SK-N-SH (cell line): Measurements from ENCODE around the gene MRPL52. TPM values are rescaled to one million over a fixed set of nuclear protein-coding genes. Genes with fewer than 3 reads are reported as not detected.

Source experiments
- CTCF ChIA-PET: fragments of 300-600, 350-600 bp; formaldehyde crosslinking; extraction: SDS; loops from one replicate; lab custom pipeline; 2021; lab: Yijun Ruan, JAX
- POLR2A ChIA-PET: fragments of 350-600 bp; sonication (Branson Sonifier 250); formaldehyde crosslinking; extraction: SDS; loops from one replicate; lab custom pipeline; 2020; ENCODE audit warnings: antibody characterized with exemption, inconsistent platforms; lab: Yijun Ruan, JAX
- DNase-seq: peaks from one replicate; pipeline ENCODE4 v3.0.0; 2012
- H2AFZ ChIP-seq: fragments of 200-600 bp; sonication (generic); 2 replicates; pipeline ENCODE4 v1.8.1; 2016; ENCODE audit warnings: antibody characterized with exemption, mild to moderate bottlenecking, low read depth
- H3F3A ChIP-seq: fragments of 200-600 bp; sonication (generic); replicated peaks from 2 replicates; pipeline ENCODE3; 2016; ENCODE audit warnings: antibody characterized with exemption, mild to moderate bottlenecking; ENCODE audit not compliant: insufficient read depth
- H3K27ac ChIP-seq, 2 experiments: fragments of 200-500 bp in 1 of 2; fragments of 200-600 bp in 1 of 2; sonication (Bioruptor generic) in 1 of 2; sonication (generic), shearing (Covaris generic) in 1 of 2; 2 replicates each; pipeline versions ENCODE4 v1.5.1 to v1.6.1; 2014 to 2016; ENCODE audit warnings: low read depth in 2 of 2, inconsistent platforms in 1 of 2, low read length in 1 of 2, mild to moderate bottlenecking in 1 of 2, mixed read lengths in 1 of 2
- H3K27me3 ChIP-seq: fragments of 200-600 bp; sonication (generic), shearing (Covaris generic); 2 replicates; pipeline ENCODE4 v1.6.1; 2016; ENCODE audit warnings: mixed run types; ENCODE audit not compliant: insufficient read depth
- H3K36me3 ChIP-seq, 2 experiments: fragments of 200-500 bp in 1 of 2; fragments of 200-600 bp in 1 of 2; sonication (Bioruptor generic) in 1 of 2; sonication (generic) in 1 of 2; replicated peaks in 1 of 2; 2 replicates each; pipeline versions ENCODE3 to v1.5.1; 2014 to 2016; ENCODE audit warnings: low read length in 1 of 2, mild to moderate bottlenecking in 1 of 2; ENCODE audit not compliant: insufficient read depth in 2 of 2, control insufficient read depth in 1 of 2
- H3K4me1 ChIP-seq, 2 experiments: fragments of 200-500 bp in 1 of 2; fragments of 200-600 bp in 1 of 2; sonication (Bioruptor generic) in 1 of 2; sonication (generic), shearing (Covaris generic) in 1 of 2; 2 replicates each; pipeline versions ENCODE4 v1.5.1 to v1.6.1; 2014 to 2016; ENCODE audit warnings: low read depth in 1 of 2, low read length in 1 of 2, mixed run types in 1 of 2; ENCODE audit not compliant: insufficient read depth in 2 of 2, control insufficient read depth in 1 of 2
- H3K4me2 ChIP-seq: fragments of 200-600 bp; sonication (generic), shearing (Covaris generic); 2 replicates; pipeline ENCODE4 v1.6.1; 2017; ENCODE audit warnings: mixed run types
- H3K4me3 ChIP-seq, 2 experiments: fragments of 200-500 bp in 1 of 2; fragments of 200-600 bp in 1 of 2; sonication (Bioruptor generic) in 1 of 2; sonication (generic), shearing (Covaris generic) in 1 of 2; 2 replicates each; pipeline versions ENCODE4 v1.5.1 to v1.8.1; 2014 to 2016; ENCODE audit warnings: low read depth in 2 of 2, inconsistent platforms in 1 of 2, low read length in 1 of 2, mild to moderate bottlenecking in 1 of 2, mixed read lengths in 1 of 2, moderate library complexity in 1 of 2
- H3K79me2 ChIP-seq: fragments of 200-600 bp; sonication (generic); 2 replicates; pipeline ENCODE4 v1.8.1; 2017; ENCODE audit warnings: mild to moderate bottlenecking; ENCODE audit not compliant: insufficient read depth
- H3K9ac ChIP-seq: fragments of 200-600 bp; sonication (generic); 2 replicates; pipeline ENCODE4 v1.6.1; 2017; ENCODE audit warnings: mixed run types
- H3K9me2 ChIP-seq: fragments of 200-600 bp; sonication (generic); 2 replicates; pipeline ENCODE4 v1.6.1; 2017; ENCODE audit warnings: mixed run types
- H3K9me3 ChIP-seq: fragments of 200-600 bp; sonication (generic); 2 replicates; pipeline ENCODE4 v1.6.1; 2017; ENCODE audit warnings: mixed run types, mild to moderate bottlenecking, moderate library complexity
- H4K20me1 ChIP-seq: fragments of 200-600 bp; sonication (generic); 2 replicates; pipeline ENCODE4 v1.6.1; 2017; ENCODE audit warnings: mild to moderate bottlenecking, mixed run types; ENCODE audit not compliant: insufficient read depth
- EP300 ChIP-seq, 2 experiments: IDR thresholded peaks; 2 replicates each; pipeline versions ENCODE4 v1.4.0 to v1.6.1; 2012; ENCODE audit warnings: borderline replicate concordance in 1 of 2, low read depth in 1 of 2, low read length in 1 of 2
- EZH2phosphoT487 ChIP-seq: fragments of 200-600 bp; sonication (generic); IDR thresholded peaks from 2 replicates; pipeline ENCODE4 v1.6.1; 2017; ENCODE audit warnings: low read depth, mixed run types, mild to moderate bottlenecking, antibody characterized with exemption, moderate library complexity, borderline replicate concordance
- FOSL2 ChIP-seq: IDR thresholded peaks from 2 replicates; pipeline ENCODE4 v1.4.0; 2012; ENCODE audit warnings: low read depth, mild to moderate bottlenecking, moderate library complexity, borderline replicate concordance
- FOXJ3 ChIP-seq: sonication (generic); formaldehyde crosslinking; IDR thresholded peaks from 2 replicates; pipeline ENCODE4 v1.5.1; 2020; ENCODE audit warnings: mild to moderate bottlenecking, missing genetic modification reagents
- FOXM1 ChIP-seq: IDR thresholded peaks from 2 replicates; pipeline ENCODE4 v1.4.0; 2012; ENCODE audit warnings: low read depth, mild to moderate bottlenecking
- GATA2 ChIP-seq: sonication (generic); formaldehyde crosslinking; IDR thresholded peaks from 2 replicates; pipeline ENCODE4 v1.5.0; 2020; ENCODE audit warnings: mild to moderate bottlenecking, missing genetic modification reagents
- IRF3 ChIP-seq: fragments of 150-350 bp; IDR thresholded peaks from 2 replicates; pipeline ENCODE4 v1.6.1; 2016; ENCODE audit warnings: mild to moderate bottlenecking, low read depth, low read length
- JUND ChIP-seq: IDR thresholded peaks from 2 replicates; pipeline ENCODE4 v1.4.0; 2012
- MEF2A ChIP-seq: IDR thresholded peaks from 2 replicates; pipeline ENCODE4 v1.4.0; 2012; ENCODE audit warnings: low read depth, borderline replicate concordance
- MXI1 ChIP-seq: IDR thresholded peaks from 2 replicates; pipeline ENCODE4 v1.6.1; 2012; ENCODE audit warnings: mild to moderate bottlenecking, low read depth, low read length, improper control_type of control experiment
- NFIC ChIP-seq: IDR thresholded peaks from 2 replicates; pipeline ENCODE4 v1.4.0; 2012; ENCODE audit warnings: borderline replicate concordance
- POLR2AphosphoS5 ChIP-seq: IDR thresholded peaks from 2 replicates; pipeline ENCODE4 v1.6.1; 2012; ENCODE audit warnings: low read depth, low read length
- RXRA ChIP-seq: IDR thresholded peaks from 2 replicates; pipeline ENCODE4 v1.4.0; 2012; ENCODE audit warnings: low read depth, mild to moderate bottlenecking, borderline replicate concordance
- SMC3 ChIP-seq: IDR thresholded peaks from 2 replicates; pipeline ENCODE4 v1.6.1; 2012; ENCODE audit warnings: low read depth, low read length, improper control_type of control experiment
- TCF12 ChIP-seq: IDR thresholded peaks from 2 replicates; pipeline ENCODE4 v1.4.0; 2012
- ZBTB33 ChIP-seq: IDR thresholded peaks from 2 replicates; pipeline ENCODE4 v1.4.0; 2012; ENCODE audit warnings: low read depth, borderline replicate concordance
- WGBS: methylation state at CpG from one replicate; pipeline ENCODE4 v1.1.6; 2017; ENCODE audit warnings: low lambda C conversion rate; 5-methylcytosine and 5-hydroxymethylcytosine counted together
- polyA plus RNA-seq, 3 experiments: library from polyadenylated mRNA; depleted of rRNA; stranded (reverse); fragments of >200 nt; gene quantifications; 2 replicates each; pipeline ENCODE4 v1.2.3, GENCODE V29; 2012
- TF ChIP-seq, protein P1 (sequence below): IDR thresholded peaks from 2 replicates; pipeline ENCODE4 v1.6.1; 2012; ENCODE audit warnings: mild to moderate bottlenecking, low read depth, low read length, moderate library complexity
- TF ChIP-seq, protein P2 (sequence below): IDR thresholded peaks from 2 replicates; pipeline ENCODE4 v1.4.0; 2012; ENCODE audit warnings: low read depth

Gene MRPL52
- polyA plus RNA-seq, 1 of the 3 experiments (the other 2 are of a cell fraction): 116 TPM

- DNase-seq: peak; percentile 20
- Histone ChIP-seq H3K4me2 (no peak overlapping the region), H3K36me3 (peaks cover 0 to 9% of the 10 kb centered on the region in 2 experiments), H3K27me3 (no peaks in the 10 kb centered on the region), H3K27ac (peak overlapping the region in 1 of 2 experiments; percentile 28; a peak in 1 of 4 replicates), H2AFZ (no peak overlapping the region), H4K20me1 (no peaks in the 10 kb centered on the region), H3K79me2 (no peaks in the 10 kb centered on the region; the same call in 1 of the 2 replicates), H3K4me1 (peaks cover 26 to 36% of the 10 kb centered on the region in 2 experiments), H3F3A (peaks cover 18% of the 10 kb centered on the region), H3K9me2 (no peaks in the 10 kb centered on the region), H3K4me3 (no peak overlapping the region), H3K9me3 (no peaks in the 10 kb centered on the region), H3K9ac (no peak overlapping the region)
- TF ChIP-seq FOXJ3 (CRISPR knock-in tag): no peak
- TF ChIP-seq FOSL2: no peak
- no peak for TF ChIP-seq SMC3
- no peak for TF ChIP-seq TCF12
- no peak for TF ChIP-seq JUND
- TF ChIP-seq, protein P1, sequence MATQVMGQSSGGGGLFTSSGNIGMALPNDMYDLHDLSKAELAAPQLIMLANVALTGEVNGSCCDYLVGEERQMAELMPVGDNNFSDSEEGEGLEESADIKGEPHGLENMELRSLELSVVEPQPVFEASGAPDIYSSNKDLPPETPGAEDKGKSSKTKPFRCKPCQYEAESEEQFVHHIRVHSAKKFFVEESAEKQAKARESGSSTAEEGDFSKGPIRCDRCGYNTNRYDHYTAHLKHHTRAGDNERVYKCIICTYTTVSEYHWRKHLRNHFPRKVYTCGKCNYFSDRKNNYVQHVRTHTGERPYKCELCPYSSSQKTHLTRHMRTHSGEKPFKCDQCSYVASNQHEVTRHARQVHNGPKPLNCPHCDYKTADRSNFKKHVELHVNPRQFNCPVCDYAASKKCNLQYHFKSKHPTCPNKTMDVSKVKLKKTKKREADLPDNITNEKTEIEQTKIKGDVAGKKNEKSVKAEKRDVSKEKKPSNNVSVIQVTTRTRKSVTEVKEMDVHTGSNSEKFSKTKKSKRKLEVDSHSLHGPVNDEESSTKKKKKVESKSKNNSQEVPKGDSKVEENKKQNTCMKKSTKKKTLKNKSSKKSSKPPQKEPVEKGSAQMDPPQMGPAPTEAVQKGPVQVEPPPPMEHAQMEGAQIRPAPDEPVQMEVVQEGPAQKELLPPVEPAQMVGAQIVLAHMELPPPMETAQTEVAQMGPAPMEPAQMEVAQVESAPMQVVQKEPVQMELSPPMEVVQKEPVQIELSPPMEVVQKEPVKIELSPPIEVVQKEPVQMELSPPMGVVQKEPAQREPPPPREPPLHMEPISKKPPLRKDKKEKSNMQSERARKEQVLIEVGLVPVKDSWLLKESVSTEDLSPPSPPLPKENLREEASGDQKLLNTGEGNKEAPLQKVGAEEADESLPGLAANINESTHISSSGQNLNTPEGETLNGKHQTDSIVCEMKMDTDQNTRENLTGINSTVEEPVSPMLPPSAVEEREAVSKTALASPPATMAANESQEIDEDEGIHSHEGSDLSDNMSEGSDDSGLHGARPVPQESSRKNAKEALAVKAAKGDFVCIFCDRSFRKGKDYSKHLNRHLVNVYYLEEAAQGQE: no peak
- TF ChIP-seq MEF2A: no peak
- no peak for TF ChIP-seq FOXM1
- TF ChIP-seq MXI1: no peak
- no peak for TF ChIP-seq GATA2 (CRISPR knock-in tag)
- no peak for TF ChIP-seq EZH2phosphoT487
- TF ChIP-seq EP300 (IDR thresholded peaks at IDR 0.05; ENCODE audit: borderline replicate concordance in 1 of 2, low read depth in 1 of 2, low read length in 1 of 2): no peak
- TF ChIP-seq ZBTB33: no peak
- no peak for TF ChIP-seq NFIC
- TF ChIP-seq IRF3: no peak
- TF ChIP-seq, protein P2, sequence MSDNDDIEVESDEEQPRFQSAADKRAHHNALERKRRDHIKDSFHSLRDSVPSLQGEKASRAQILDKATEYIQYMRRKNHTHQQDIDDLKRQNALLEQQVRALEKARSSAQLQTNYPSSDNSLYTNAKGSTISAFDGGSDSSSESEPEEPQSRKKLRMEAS: no peak
- no peak for TF ChIP-seq POLR2AphosphoS5
- TF ChIP-seq RXRA: no peak
- CTCF ChIA-PET: interaction anchor here (1.5 to 18.5 kb wide), 4 partner anchors 10 to 290 kb away, joined by 3 to 472 read pairs (median 22); partner anchors contain the start of genes MMP14, MRPL52 and SLC7A7
- 80% methylated on average over 5 of the region's 11 CpGs for WGBS
- POLR2A ChIA-PET: interaction anchor here (1.3 kb wide), 1 partner anchor 11 kb away, joined by 3 read pairs; no protein-coding TSS in a partner anchor
These were observed 17.2 kb downstream of the MRPL52 start for GRCh38 chr14:22846811-22847307.
